ENCODE measurements around the gene LRRC70. TPM values are rescaled to one million over a fixed set of nuclear protein-coding genes. Genes with fewer than 3 reads are reported as not detected.

The LRRC70 gene
- total and polyA plus RNA-seq, 2 of the 8 experiments (the other 6 are each of a cell fraction or from before 2014, with no cell fraction given) = 0.62 to 0.67 TPM

- TF ChIP-seq CHD7 (IDR thresholded peaks at IDR 0.05; ENCODE audit: insufficient replicate concordance, low read length) = no peak
- TF ChIP-seq EP300 (IDR thresholded peaks at IDR 0.05; ENCODE audit: borderline replicate concordance in 1 of 2, low read depth in 2 of 2, low read length in 2 of 2) = no peak
- TF ChIP-seq TAF1 (IDR thresholded peaks at IDR 0.05; ENCODE audit: low read depth, low read length) = no peak
- no peak for TF ChIP-seq RAD21 (IDR thresholded peaks at IDR 0.05 in 1 of 2, conservative IDR thresholded peaks at IDR 0.05 in 1 of 2; ENCODE audit: low read depth in 2 of 2, low read length in 2 of 2)
- no peak for TF ChIP-seq ATF2 (IDR thresholded peaks at IDR 0.05; ENCODE audit: low read length)
- TF ChIP-seq POLR2A (IDR thresholded peaks at IDR 0.05; ENCODE audit: control extremely low read depth in 1 of 2, low read depth in 2 of 2, low read length in 2 of 2) = no peak
- TF ChIP-seq SP1 (IDR thresholded peaks at IDR 0.05; ENCODE audit: low read depth, low read length) = no peak
- TF ChIP-seq SP2 (IDR thresholded peaks at IDR 0.05; ENCODE audit: low read length) = no peak
- no peak for TF ChIP-seq GABPA (IDR thresholded peaks at IDR 0.05; ENCODE audit: borderline replicate concordance, insufficient read depth, low read length)
These were observed 3.6 kb upstream of the LRRC70 start (continued) for GRCh38 chr5:62575066-62575465.
